CD4-positive, alpha-beta T cell (primary cell): ENCODE data around the gene TRPM4. TPM values are rescaled to one million over a fixed set of nuclear protein-coding genes. Genes with fewer than 3 reads are reported as not detected.

Source experiments
- ATAC-seq: fragments of 200-7000 bp; cut with Tn5 transposase; one replicate; pipeline ENCODE4 v1.10.0; 2022; ENCODE audit warnings: mild to moderate bottlenecking; ENCODE audit not compliant: poor library complexity
- CTCF ChIA-PET: fragments of 350-600 bp; sonication (Branson Sonifier 250); formaldehyde crosslinking; loops from one replicate; lab custom pipeline; 2021; ENCODE audit warnings: antibody characterized with exemption, inconsistent platforms; lab: Charles Lee
- POLR2A ChIA-PET: fragments of 350-600 bp; sonication (Branson Sonifier 250); formaldehyde crosslinking; loops from one replicate; lab custom pipeline; 2021; ENCODE audit warnings: antibody characterized with exemption, inconsistent platforms; lab: Charles Lee
- DNase-seq, 14 experiments: peaks; one replicate each; pipeline ENCODE4 v3.0.0-alpha.2; 2013 to 2020; ENCODE audit warnings: mixed read lengths in 2 of 14
- H3K27ac ChIP-seq, 2 donors: one replicate each; pipeline versions ENCODE4 v1.5.1 to v1.7.0; 2013; ENCODE audit warnings: low read length in 2 of 2, low read depth in 1 of 2, mild to moderate bottlenecking in 1 of 2
- H3K27me3 ChIP-seq, 2 experiments: 1 replicate in 1 of 2; 2 replicates in 1 of 2; pipeline versions ENCODE4 v1.6.1 to v1.7.0; 2013; ENCODE audit warnings: low read length in 2 of 2, control low read depth in 1 of 2, mild to moderate bottlenecking in 1 of 2, moderate library complexity in 1 of 2; ENCODE audit not compliant: insufficient read depth in 2 of 2, control insufficient read depth in 1 of 2
- H3K36me3 ChIP-seq: one replicate; pipeline ENCODE4 v1.6.1; 2013; ENCODE audit warnings: low read length, control low read depth; ENCODE audit not compliant: insufficient read depth
- H3K4me1 ChIP-seq: one replicate; pipeline ENCODE4 v1.6.1; 2013; ENCODE audit warnings: low read length, control low read depth; ENCODE audit not compliant: insufficient read depth
- H3K4me3 ChIP-seq: one replicate; pipeline ENCODE4 v1.5.1; 2013; ENCODE audit warnings: mild to moderate bottlenecking, low read length, moderate library complexity
- H3K9me3 ChIP-seq, 2 experiments: 1 replicate in 1 of 2; 2 replicates in 1 of 2; pipeline versions ENCODE4 v1.6.1 to v1.7.0; 2013; ENCODE audit warnings: low read length in 2 of 2, mild to moderate bottlenecking in 2 of 2, control low read depth in 1 of 2, moderate library complexity in 1 of 2; ENCODE audit not compliant: control insufficient read depth in 1 of 2, insufficient read depth in 1 of 2
- H3K27ac Mint-ChIP-seq: one replicate; pipeline ENCODE4 v1.8.0; 2020; ENCODE audit warnings: mixed read lengths
- H3K27me3 Mint-ChIP-seq: one replicate; pipeline ENCODE4 v1.8.0; 2021; ENCODE audit warnings: mixed read lengths
- H3K36me3 Mint-ChIP-seq: one replicate; pipeline ENCODE4 v1.8.0; 2021; ENCODE audit warnings: low read depth, mixed read lengths
- H3K4me1 Mint-ChIP-seq: one replicate; pipeline ENCODE4 v1.8.0; 2021; ENCODE audit warnings: low read depth, mixed read lengths
- H3K4me3 Mint-ChIP-seq: one replicate; pipeline ENCODE4 v1.8.0; 2020; ENCODE audit warnings: mild to moderate bottlenecking, mixed read lengths
- H3K9me3 Mint-ChIP-seq: one replicate; pipeline ENCODE4 v1.8.0; 2020; ENCODE audit warnings: mixed read lengths
- CTCF ChIP-seq: fragments of 200-600 bp; IDR thresholded peaks from one replicate; pipeline ENCODE4 v1.8.0; 2022; ENCODE audit warnings: antibody characterized with exemption, mild to moderate bottlenecking
- intact Hi-C, 2 experiments: fragments of 100-400 bp; cut with DNase I in 1 of 2; cut with micrococcal nuclease in 1 of 2; formaldehyde crosslinking; loops; one replicate each; pipeline versions ENCODE4 v1.15.1 to v1.9.0; 2023 to 2025; cut with DNase I, micrococcal nuclease
- total RNA-seq, 174 experiments: library from RNA in 2 of 174; stranded (reverse) in 2 of 174; gene quantifications; one replicate each; pipeline ENCODE4 v1.2.3 and lab custom pipeline; 2021 to 2026

The TRPM4 gene
- total RNA-seq, 2 experiments from 2014 or later = not detected

DNA sequence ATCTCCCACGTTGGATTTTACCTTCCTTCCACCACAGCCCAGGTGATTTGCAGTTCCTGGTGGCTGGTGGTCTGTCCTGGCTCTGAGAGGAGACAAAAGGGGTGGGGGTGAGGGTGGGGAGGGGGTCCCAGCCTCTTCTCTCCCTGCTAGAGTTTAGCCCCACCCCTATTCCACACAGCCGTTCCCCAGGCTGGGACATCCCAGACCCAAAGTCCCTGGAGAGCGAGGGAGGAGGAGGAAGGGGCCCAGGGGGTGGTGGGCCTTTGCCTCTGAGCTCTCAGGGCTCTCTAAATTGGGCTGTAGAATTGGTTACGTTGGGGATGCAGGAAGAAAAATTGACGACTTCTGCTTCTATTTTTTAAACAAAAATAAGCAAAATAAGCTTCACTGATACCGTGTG, 85.5 kb downstream of the TRPM4 start:
- DNase-seq (no peak), ATAC-seq (no peak)
- H3K27ac Mint-ChIP-seq = no peak overlapping the region
- H3K27ac ChIP-seq = no peak overlapping the region
- intact Hi-C loops = no loop called here
- TF ChIP-seq CTCF = no peak
- H3K9me3 Mint-ChIP-seq = no peaks in the 10 kb centered on the region
- no peak overlapping the region for H3K4me3 Mint-ChIP-seq
- ChIA-PET CTCF (interaction anchor here (1.2 kb wide), 1 partner anchor 14 kb away, joined by 3 read pairs; no protein-coding TSS in a partner anchor), POLR2A (no interaction called here)
- H3K9me3 ChIP-seq = no peaks in the 10 kb centered on the region
- no peaks in the 10 kb centered on the region for H3K36me3 Mint-ChIP-seq
- H3K36me3 ChIP-seq = no peaks in the 10 kb centered on the region
- no peaks in the 10 kb centered on the region for H3K4me1 Mint-ChIP-seq
- H3K4me1 ChIP-seq = no peaks in the 10 kb centered on the region
- peaks cover 5% of the 10 kb centered on the region for H3K27me3 Mint-ChIP-seq
- H3K4me3 ChIP-seq = no peak overlapping the region
- peaks cover 0 to 3% of the 10 kb centered on the region in 2 experiments for H3K27me3 ChIP-seq

DNA sequence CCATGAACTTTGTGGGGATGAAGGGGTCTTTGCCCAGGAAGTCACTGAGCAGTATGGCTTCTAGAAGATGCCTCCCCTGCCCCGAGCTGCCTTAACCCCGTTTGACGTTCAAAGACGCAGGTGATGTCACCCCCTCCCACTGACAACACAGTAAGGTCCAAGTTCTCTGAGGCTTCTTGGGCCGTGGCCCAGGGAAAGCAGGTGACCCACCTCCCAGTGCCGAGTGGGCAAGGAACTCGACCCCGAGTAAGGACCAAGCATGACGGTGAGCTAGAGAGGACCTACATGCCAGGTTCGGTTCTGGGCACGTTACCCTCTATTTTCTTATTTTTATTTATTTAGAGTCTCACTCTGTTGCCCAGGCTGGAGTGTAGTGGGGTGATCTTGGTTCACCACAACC, 86.1 kb downstream of the TRPM4 start:
- intact Hi-C loops = no loop called here
- peaks cover 0 to 3% of the 10 kb centered on the region in 2 experiments for H3K27me3 ChIP-seq
- no peaks in the 10 kb centered on the region for H3K4me1 ChIP-seq
- ChIA-PET POLR2A (no interaction called here), CTCF (interaction anchor here (1.2 kb wide), 1 partner anchor 13 kb away, joined by 3 read pairs; no protein-coding TSS in a partner anchor)
- DNase-seq (no peak), ATAC-seq (no peak)
- no peaks in the 10 kb centered on the region for H3K36me3 Mint-ChIP-seq
- no peak for TF ChIP-seq CTCF
- H3K4me1 Mint-ChIP-seq = no peaks in the 10 kb centered on the region
- H3K27me3 Mint-ChIP-seq = peaks cover 5% of the 10 kb centered on the region
- no peak overlapping the region for H3K4me3 Mint-ChIP-seq
- no peaks in the 10 kb centered on the region for H3K36me3 ChIP-seq
- no peaks in the 10 kb centered on the region for H3K9me3 Mint-ChIP-seq
- H3K4me3 ChIP-seq = no peak overlapping the region
- H3K27ac Mint-ChIP-seq = no peak overlapping the region
- H3K27ac ChIP-seq = no peak overlapping the region
- no peaks in the 10 kb centered on the region for H3K9me3 ChIP-seq

GRCh38 chr19:49244256-49244655, 86.7 kb downstream of the TRPM4 start:
- peaks cover 0 to 3% of the 10 kb centered on the region in 2 experiments for H3K27me3 ChIP-seq
- ATAC-seq (no peak), DNase-seq (no peak)
- no peak overlapping the region for H3K27ac ChIP-seq
- Mint-ChIP-seq H3K9me3 (no peaks in the 10 kb centered on the region), H3K4me3 (no peak overlapping the region), H3K27ac (no peak overlapping the region), H3K36me3 (no peaks in the 10 kb centered on the region), H3K27me3 (peaks cover 5% of the 10 kb centered on the region), H3K4me1 (no peaks in the 10 kb centered on the region)
- no peaks in the 10 kb centered on the region for H3K9me3 ChIP-seq
- no peak overlapping the region for H3K4me3 ChIP-seq
- no peaks in the 10 kb centered on the region for H3K36me3 ChIP-seq
- no peak for TF ChIP-seq CTCF
- H3K4me1 ChIP-seq = no peaks in the 10 kb centered on the region
- POLR2A ChIA-PET = no interaction called here
- intact Hi-C loops = no loop called here
- CTCF ChIA-PET = interaction anchor here (1.2 kb wide), 1 partner anchor 12 kb away, joined by 3 read pairs; no protein-coding TSS in a partner anchor
